ENCODE results near the gene ATG7.

ATG7 gene

GRCh38 chr3:11463591-11463990, 191.4 kb downstream of the ATG7 start:
- in situ Hi-C loops (cut with MboI; ENCODE audit: low sequenced_read_pairs, unreplicated experiment): no loop called here
- TF ChIP-seq, protein P1, sequence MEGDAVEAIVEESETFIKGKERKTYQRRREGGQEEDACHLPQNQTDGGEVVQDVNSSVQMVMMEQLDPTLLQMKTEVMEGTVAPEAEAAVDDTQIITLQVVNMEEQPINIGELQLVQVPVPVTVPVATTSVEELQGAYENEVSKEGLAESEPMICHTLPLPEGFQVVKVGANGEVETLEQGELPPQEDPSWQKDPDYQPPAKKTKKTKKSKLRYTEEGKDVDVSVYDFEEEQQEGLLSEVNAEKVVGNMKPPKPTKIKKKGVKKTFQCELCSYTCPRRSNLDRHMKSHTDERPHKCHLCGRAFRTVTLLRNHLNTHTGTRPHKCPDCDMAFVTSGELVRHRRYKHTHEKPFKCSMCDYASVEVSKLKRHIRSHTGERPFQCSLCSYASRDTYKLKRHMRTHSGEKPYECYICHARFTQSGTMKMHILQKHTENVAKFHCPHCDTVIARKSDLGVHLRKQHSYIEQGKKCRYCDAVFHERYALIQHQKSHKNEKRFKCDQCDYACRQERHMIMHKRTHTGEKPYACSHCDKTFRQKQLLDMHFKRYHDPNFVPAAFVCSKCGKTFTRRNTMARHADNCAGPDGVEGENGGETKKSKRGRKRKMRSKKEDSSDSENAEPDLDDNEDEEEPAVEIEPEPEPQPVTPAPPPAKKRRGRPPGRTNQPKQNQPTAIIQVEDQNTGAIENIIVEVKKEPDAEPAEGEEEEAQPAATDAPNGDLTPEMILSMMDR (IDR thresholded peaks at IDR 0.05; ENCODE audit: borderline replicate concordance, control extremely low read depth, extremely low read depth, insufficient read depth, missing control alignments): no peak
- DNase-seq (ENCODE audit: low spot score): no peak

DNA sequence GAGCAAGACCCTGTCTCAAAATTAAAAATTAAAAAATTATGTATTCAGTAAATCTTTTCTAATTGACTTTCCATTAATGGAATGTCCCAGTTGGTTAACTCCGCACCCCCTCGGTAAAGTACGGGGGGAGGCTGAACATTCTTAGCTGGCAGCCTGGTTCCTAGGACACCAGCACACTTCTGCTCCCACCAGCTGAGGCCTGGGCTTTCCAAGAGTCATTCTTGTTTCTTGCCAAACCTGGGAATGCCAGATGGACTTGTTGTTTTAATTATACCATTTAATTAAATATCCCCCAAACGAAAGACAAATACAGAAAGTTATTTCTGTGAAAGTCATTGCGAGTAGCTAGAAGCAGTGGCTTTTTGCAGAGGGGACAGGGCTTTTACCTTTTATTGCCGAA, 192.2 kb downstream of the ATG7 start:
- no peak for DNase-seq (ENCODE audit: low spot score)
- TF ChIP-seq, protein P1 (IDR thresholded peaks at IDR 0.05; ENCODE audit: borderline replicate concordance, control extremely low read depth, extremely low read depth, insufficient read depth, missing control alignments): no peak
- in situ Hi-C loops (cut with MboI; ENCODE audit: low sequenced_read_pairs, unreplicated experiment): no loop called here

DNA sequence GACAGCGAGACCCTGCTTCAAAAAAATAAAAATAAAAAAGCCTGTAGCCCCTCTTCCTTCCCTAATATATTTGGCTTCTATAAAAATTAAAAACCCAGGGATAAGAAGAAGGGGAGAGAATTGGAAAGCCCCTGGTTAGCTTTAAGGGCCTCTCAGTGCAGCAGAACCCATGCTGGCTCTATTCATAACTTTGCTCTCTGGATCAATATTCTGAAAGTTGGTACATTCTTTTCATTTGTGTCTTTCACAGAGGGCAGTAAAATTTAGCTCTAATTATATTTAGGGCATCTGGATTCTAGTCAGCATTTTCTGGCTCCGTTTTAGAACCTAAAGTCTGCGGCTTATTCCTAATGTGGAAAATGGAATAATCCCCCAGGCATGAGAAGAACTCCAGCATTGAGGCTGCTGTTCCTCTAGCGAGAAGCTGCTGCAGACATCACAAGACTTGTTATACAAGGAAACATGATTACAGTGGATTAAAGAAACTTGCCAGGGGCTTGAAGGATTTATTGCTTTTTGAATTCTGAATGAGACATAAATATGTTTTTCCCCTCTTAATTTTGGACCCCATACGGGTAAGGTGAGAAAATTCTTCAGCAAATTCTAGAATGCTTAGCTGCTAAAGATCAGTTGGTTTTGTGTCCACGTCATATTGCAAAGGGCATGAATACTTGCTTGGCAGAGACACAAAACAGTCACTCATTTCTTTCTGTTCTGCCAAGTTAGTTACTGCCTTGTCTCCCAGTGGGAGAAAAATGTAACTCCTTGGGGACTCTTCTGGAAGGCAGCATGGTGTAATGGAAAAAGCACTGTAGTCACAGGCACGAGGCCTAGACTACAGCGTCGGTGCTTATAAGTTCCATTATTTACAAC, 193.8 kb downstream of the ATG7 start:
- TF ChIP-seq, protein P1 (IDR thresholded peaks at IDR 0.05; ENCODE audit: borderline replicate concordance, control extremely low read depth, extremely low read depth, insufficient read depth, missing control alignments): no peak
- DNase-seq (ENCODE audit: low spot score): no peak
- in situ Hi-C loops (cut with MboI; ENCODE audit: low sequenced_read_pairs, unreplicated experiment): no loop called here

DNA sequence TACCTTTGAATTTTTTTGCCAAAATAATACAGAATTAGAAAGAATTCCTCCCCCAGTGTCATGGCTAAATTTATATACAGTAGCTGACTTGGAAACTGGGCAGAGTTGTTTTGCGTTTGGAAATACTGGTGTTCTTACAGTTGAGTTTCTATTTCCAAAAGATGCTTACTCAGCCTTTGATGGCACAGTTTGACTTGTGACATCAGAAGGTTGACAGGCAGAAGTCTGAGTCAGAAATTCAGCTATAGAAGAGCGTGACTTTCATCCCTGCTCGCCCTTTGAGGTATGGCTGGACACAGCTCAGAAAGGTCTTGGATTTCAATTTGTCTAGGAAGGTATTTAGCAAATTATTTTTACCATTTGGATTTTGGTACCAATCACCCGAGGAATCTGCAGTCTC, 195.7 kb downstream of the ATG7 start:
- TF ChIP-seq, protein P1 (IDR thresholded peaks at IDR 0.05; ENCODE audit: borderline replicate concordance, control extremely low read depth, extremely low read depth, insufficient read depth, missing control alignments): no peak
- no peak for DNase-seq (ENCODE audit: low spot score)
- in situ Hi-C loops (cut with MboI; ENCODE audit: low sequenced_read_pairs, unreplicated experiment): no loop called here

GRCh38 chr3:11470031-11470853, 198.0 kb downstream of the ATG7 start:
- TF ChIP-seq, protein P1 (IDR thresholded peaks at IDR 0.05; ENCODE audit: borderline replicate concordance, control extremely low read depth, extremely low read depth, insufficient read depth, missing control alignments): no peak
- DNase-seq (ENCODE audit: low spot score): no peak
- in situ Hi-C loops (cut with MboI; ENCODE audit: low sequenced_read_pairs, unreplicated experiment): no loop called here

DNA sequence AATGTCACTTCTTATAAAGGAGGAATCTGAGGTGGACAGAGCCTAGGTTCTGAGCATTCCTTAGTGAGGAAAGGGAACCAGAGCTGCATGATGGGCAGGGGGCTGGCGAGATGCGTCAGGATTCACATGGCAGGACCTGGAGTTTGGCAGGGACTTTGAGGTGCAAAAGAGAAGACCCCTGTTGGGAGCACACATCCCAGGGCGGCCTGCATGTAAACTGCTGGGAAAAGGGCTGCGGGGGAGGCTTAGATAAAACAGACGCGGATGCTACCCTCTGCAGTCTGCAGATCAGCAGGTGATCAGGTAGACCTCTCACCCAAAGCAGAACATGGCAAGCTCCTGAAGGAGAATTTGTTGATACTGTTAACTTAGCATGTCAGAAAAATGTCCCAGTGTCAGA, 203.1 kb downstream of the ATG7 start:
- TF ChIP-seq, protein P1 (IDR thresholded peaks at IDR 0.05; ENCODE audit: borderline replicate concordance, control extremely low read depth, extremely low read depth, insufficient read depth, missing control alignments): no peak
- in situ Hi-C loops (cut with MboI; ENCODE audit: low sequenced_read_pairs, unreplicated experiment): no loop called here
- DNase-seq (ENCODE audit: low spot score): no peak

Data from GM13976 (cell line).